IMR-90 (cell line): ENCODE data around the gene LTB4R. TPM values are rescaled to one million over a fixed set of nuclear protein-coding genes. Genes with fewer than 3 reads are reported as not detected.
A peak's percentile ranks its signal among the peaks of the same experiment; 100 is the strongest.

Source experiments
- ATAC-seq: fragments of 200-7000 bp; cut with Tn5 transposase; 2 replicates; pipeline ENCODE4 v1.9.1; 2020; ENCODE audit warnings: low read depth, mild to moderate bottlenecking, moderate library complexity
- BruUV-seq: library from RNA; stranded (reverse); fragments of 400-500 nt; replicated peaks from 2 replicates; lab custom pipeline; 2021; lab: Mats Ljungman, UMichigan
- CTCF ChIA-PET: fragments of 300-600 bp; formaldehyde crosslinking; extraction: SDS; loops from one replicate; lab custom pipeline; 2021; ENCODE audit warnings: antibody characterized with exemption; lab: Yijun Ruan, JAX
- POLR2A ChIA-PET: fragments of 300-600 bp; sonication (Branson Sonifier 250); formaldehyde crosslinking; loops from one replicate; lab custom pipeline; 2022; ENCODE audit warnings: antibody characterized with exemption; ENCODE audit not compliant: unreplicated experiment; lab: Charles Lee
- DNase-seq: peaks from one replicate; pipeline ENCODE4 v3.0.0; 2013
- H2AFZ ChIP-seq: replicated peaks from 2 replicates; pipeline ENCODE3; 2013; ENCODE audit warnings: low read length, mild to moderate bottlenecking; ENCODE audit not compliant: poor library complexity
- H2AK5ac ChIP-seq: 2 replicates; pipeline ENCODE4 v1.6.1; 2013; ENCODE audit warnings: low read depth, low read length, inconsistent platforms
- H2AK9ac ChIP-seq: replicated peaks from 2 replicates; pipeline ENCODE3; 2013; ENCODE audit warnings: mild to moderate bottlenecking, low read depth, low read length, moderate library complexity; ENCODE audit not compliant: poor library complexity
- H2BK120ac ChIP-seq: 2 replicates; pipeline ENCODE4 v1.6.1; 2013; ENCODE audit warnings: low read depth, low read length, inconsistent platforms
- H2BK15ac ChIP-seq: 3 replicates; pipeline ENCODE4 v1.6.1; 2013; ENCODE audit warnings: low read depth, low read length, inconsistent platforms
- H2BK20ac ChIP-seq: 2 replicates; pipeline ENCODE4 v1.6.1; 2013; ENCODE audit warnings: low read depth, mild to moderate bottlenecking, inconsistent platforms, low read length, moderate library complexity
- H2BK5ac ChIP-seq: 2 replicates; pipeline ENCODE4 v1.6.1; 2013; ENCODE audit warnings: mild to moderate bottlenecking, low read depth, low read length, inconsistent platforms; ENCODE audit not compliant: poor library complexity, severe bottlenecking
- H3K14ac ChIP-seq: replicated peaks from 2 replicates; pipeline ENCODE4 v1.6.1; 2013; ENCODE audit warnings: low read depth, low read length, inconsistent platforms
- H3K18ac ChIP-seq: 2 replicates; pipeline ENCODE4 v1.6.1; 2013; ENCODE audit warnings: low read depth, low read length, control low read depth
- H3K23ac ChIP-seq: 2 replicates; pipeline ENCODE4 v1.6.1; 2013; ENCODE audit warnings: low read depth, low read length, inconsistent platforms
- H3K27ac ChIP-seq: 2 replicates; pipeline ENCODE4 v1.5.1; 2013; ENCODE audit warnings: mild to moderate bottlenecking, control low read depth, low read length; ENCODE audit not compliant: insufficient read depth
- H3K27me3 ChIP-seq: 2 replicates; pipeline ENCODE4 v1.6.1; 2013; ENCODE audit warnings: low read length; ENCODE audit not compliant: control insufficient read depth, insufficient read depth
- H3K36me3 ChIP-seq: 2 replicates; pipeline ENCODE4 v1.6.1; 2013; ENCODE audit warnings: low read length, mixed read lengths; ENCODE audit not compliant: control insufficient read depth, insufficient read depth
- H3K4ac ChIP-seq: 2 replicates; pipeline ENCODE4 v1.6.1; 2013; ENCODE audit warnings: low read depth, low read length, inconsistent platforms
- H3K4me1 ChIP-seq: 2 replicates; pipeline ENCODE4 v1.6.1; 2013; ENCODE audit warnings: low read length, mixed read lengths; ENCODE audit not compliant: control insufficient read depth, insufficient read depth
- H3K4me2 ChIP-seq: 2 replicates; pipeline ENCODE4 v1.6.1; 2013; ENCODE audit warnings: low read depth, mild to moderate bottlenecking, control low read depth, low read length, moderate library complexity
- H3K4me3 ChIP-seq: 2 replicates; pipeline ENCODE4 v1.5.1; 2013; ENCODE audit warnings: low read depth, mild to moderate bottlenecking, control low read depth, low read length, moderate library complexity; ENCODE audit not compliant: insufficient read depth
- H3K56ac ChIP-seq: 2 replicates; pipeline ENCODE4 v1.6.1; 2013; ENCODE audit warnings: low read length, inconsistent platforms; ENCODE audit not compliant: insufficient read depth; ENCODE audit errors: extremely low read depth
- H3K79me1 ChIP-seq, 2 experiments: 2 replicates each; pipeline ENCODE4 v1.6.1; 2013; ENCODE audit warnings: low read length in 2 of 2, inconsistent platforms in 1 of 2, low read depth in 1 of 2
- H3K9ac ChIP-seq: 2 replicates; pipeline ENCODE4 v1.6.1; 2013; ENCODE audit warnings: low read depth, low read length, control low read depth
- H3K9me1 ChIP-seq: 2 replicates; pipeline ENCODE4 v1.6.1; 2013; ENCODE audit warnings: low read length, inconsistent platforms; ENCODE audit not compliant: insufficient read depth
- H3K9me3 ChIP-seq: 2 replicates; pipeline ENCODE4 v1.6.1; 2013; ENCODE audit warnings: low read length; ENCODE audit not compliant: control insufficient read depth, insufficient read depth
- H4K20me1 ChIP-seq: 2 replicates; pipeline ENCODE4 v1.6.1; 2013; ENCODE audit warnings: low read length, inconsistent platforms; ENCODE audit not compliant: insufficient read depth
- H4K5ac ChIP-seq: 2 replicates; pipeline ENCODE4 v1.6.1; 2013; ENCODE audit warnings: mild to moderate bottlenecking, low read depth, low read length, control low read depth
- H4K8ac ChIP-seq, 2 experiments: 2 replicates each; pipeline ENCODE4 v1.6.1; 2013; ENCODE audit warnings: low read depth in 2 of 2, low read length in 2 of 2, control low read depth in 1 of 2, inconsistent platforms in 1 of 2
- H4K91ac ChIP-seq: 2 replicates; pipeline ENCODE4 v1.6.1; 2013; ENCODE audit warnings: low read depth, low read length, inconsistent platforms; ENCODE audit not compliant: insufficient read depth
- BHLHE40 ChIP-seq: fragments of 150-350 bp; IDR thresholded peaks from 2 replicates; pipeline ENCODE4 v1.6.1; 2016; ENCODE audit warnings: mild to moderate bottlenecking, low read depth, low read length
- MAZ ChIP-seq: IDR thresholded peaks from 2 replicates; pipeline ENCODE4 v1.6.1; 2012; ENCODE audit warnings: low read depth, mild to moderate bottlenecking, low read length, improper control_type of control experiment, moderate library complexity, borderline replicate concordance
- MXI1 ChIP-seq: IDR thresholded peaks from 2 replicates; pipeline ENCODE4 v1.6.1; 2012; ENCODE audit warnings: low read depth, mild to moderate bottlenecking, low read length, moderate library complexity, borderline replicate concordance
- POLR2A ChIP-seq: IDR thresholded peaks from 2 replicates; pipeline ENCODE4 v1.6.1; 2012; ENCODE audit warnings: mild to moderate bottlenecking, low read depth, low read length
- RAD21 ChIP-seq: IDR thresholded peaks from 2 replicates; pipeline ENCODE4 v1.6.1; 2012; ENCODE audit warnings: low read length, improper control_type of control experiment
- RCOR1 ChIP-seq: IDR thresholded peaks from 2 replicates; pipeline ENCODE4 v1.6.1; 2012; ENCODE audit warnings: mild to moderate bottlenecking, low read length, improper control_type of control experiment; ENCODE audit not compliant: insufficient replicate concordance
- RFX5 ChIP-seq: IDR thresholded peaks from 2 replicates; pipeline ENCODE4 v1.8.0; 2012; ENCODE audit warnings: low read depth, mild to moderate bottlenecking, low read length, moderate library complexity
- SMC3 ChIP-seq: fragments of 150-350 bp; IDR thresholded peaks from 2 replicates; pipeline ENCODE4 v1.6.1; 2016; ENCODE audit warnings: low read depth, mild to moderate bottlenecking, antibody characterized with exemption, low read length, moderate library complexity
- WGBS, 2 experiments: methylation state at CpG; one replicate each; pipeline versions ENCODE4 v1.1.5 to v1.1.7; 2013; ENCODE audit warnings: missing lambda C conversion rate in 2 of 2; ENCODE audit not compliant: insufficient read length in 1 of 2; ENCODE audit errors: extremely low coverage in 2 of 2; 5-methylcytosine and 5-hydroxymethylcytosine counted together
- dilution Hi-C: fragments of 300-500 bp; cut with HindIII; formaldehyde crosslinking; loops from one replicate; pipeline ENCODE4 v1.14.3; 2018; ENCODE audit warnings: low sequenced_read_pairs; ENCODE audit not compliant: unreplicated experiment
- in situ Hi-C: fragments of 300-500 bp; cut with MboI; formaldehyde crosslinking; loops from 3 replicates; pipeline ENCODE4 v1.14.3; 2019; ENCODE audit warnings: low sequenced_read_pairs, inconsistent platforms, mixed read lengths
- intact Hi-C: fragments of 100-400 bp; cut with micrococcal nuclease; formaldehyde crosslinking; loops from 2 replicates; pipeline ENCODE4 v1.10.0; 2022
- polyA plus RNA-seq, 3 experiments: library from polyadenylated mRNA; depleted of rRNA; stranded (reverse); fragments of >200 nt; gene quantifications; 2 replicates each; pipeline ENCODE4 v1.2.3, GENCODE V29; 2012; ENCODE audit warnings: low replicate concordance in 1 of 3
- total RNA-seq: library from RNA; depleted of rRNA; stranded (reverse); fragments of >200 nt; gene quantifications from 2 replicates; pipeline ENCODE4 v1.2.3, GENCODE V29; 2012
- TF ChIP-seq, protein P1 (sequence below): fragments of 150-350 bp; IDR thresholded peaks from 2 replicates; pipeline ENCODE4 v1.6.1; 2016; ENCODE audit warnings: low read depth, mild to moderate bottlenecking, low read length, moderate library complexity, borderline replicate concordance
- TF ChIP-seq, protein P2 (sequence below): conservative IDR thresholded peaks from 2 replicates; pipeline ENCODE4 v1.5.1; 2012; ENCODE audit warnings: mild to moderate bottlenecking, low read depth, low read length, improper control_type of control experiment

The LTB4R gene
- total and polyA plus RNA-seq, 2 of the 4 experiments (the other 2 are of a cell fraction), result 0.18 to 2.3 TPM

DNA sequence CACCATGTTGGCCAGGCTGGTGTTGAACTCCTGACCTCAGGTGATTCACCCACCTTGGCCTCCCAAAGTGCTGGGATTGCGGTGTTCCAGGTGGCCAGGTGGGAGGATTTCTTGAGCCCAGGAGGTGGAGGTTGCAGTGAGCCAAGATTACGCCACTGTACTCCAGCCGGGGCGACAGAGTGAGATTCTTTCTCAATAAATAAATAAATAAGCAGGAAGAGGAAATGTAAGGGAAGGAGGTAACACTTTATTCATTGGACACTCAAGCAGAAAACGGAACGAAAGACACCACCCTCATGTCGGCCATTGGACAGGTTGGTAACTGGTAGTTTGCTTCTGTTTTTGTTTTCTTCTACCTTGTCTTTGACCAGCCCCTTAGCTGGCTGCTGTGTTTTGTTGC lies 43.7 kb downstream of the LTB4R start:
- peak overlapping the region; percentile 55; the same call in 1 of the 2 replicates for H4K91ac ChIP-seq
- BruUV-seq, result no TSS peak
- H3K18ac ChIP-seq, result no peak overlapping the region
- intact Hi-C loops (no loop called here), dilution Hi-C loops (no loop called here), in situ Hi-C loops (no loop called here)
- no peaks in the 10 kb centered on the region for H3K79me1 ChIP-seq
- no peak overlapping the region for H4K8ac ChIP-seq
- H4K5ac ChIP-seq, result no peak overlapping the region
- peaks cover 9% of the 10 kb centered on the region for H3K4me1 ChIP-seq
- ChIA-PET CTCF (no interaction called here), POLR2A (no interaction called here)
- H2AK9ac ChIP-seq, result no peak overlapping the region
- no peaks in the 10 kb centered on the region for H4K20me1 ChIP-seq
- peaks cover 4% of the 10 kb centered on the region for H3K27me3 ChIP-seq
- H2AK5ac ChIP-seq, result peak overlapping the region; percentile 78
- 0 out of 2 replicates have a peak overlapping the region, but pooled peaks have one; percentile 10 for H3K4ac ChIP-seq
- TF ChIP-seq MAZ, result no peak
- no peak for TF ChIP-seq RFX5
- TF ChIP-seq RCOR1, result no peak
- no peak for TF ChIP-seq MXI1
- TF ChIP-seq RAD21, result no peak
- TF ChIP-seq BHLHE40, result no peak
- no peak for TF ChIP-seq POLR2A
- no peak for TF ChIP-seq SMC3
- TF ChIP-seq, protein P1, sequence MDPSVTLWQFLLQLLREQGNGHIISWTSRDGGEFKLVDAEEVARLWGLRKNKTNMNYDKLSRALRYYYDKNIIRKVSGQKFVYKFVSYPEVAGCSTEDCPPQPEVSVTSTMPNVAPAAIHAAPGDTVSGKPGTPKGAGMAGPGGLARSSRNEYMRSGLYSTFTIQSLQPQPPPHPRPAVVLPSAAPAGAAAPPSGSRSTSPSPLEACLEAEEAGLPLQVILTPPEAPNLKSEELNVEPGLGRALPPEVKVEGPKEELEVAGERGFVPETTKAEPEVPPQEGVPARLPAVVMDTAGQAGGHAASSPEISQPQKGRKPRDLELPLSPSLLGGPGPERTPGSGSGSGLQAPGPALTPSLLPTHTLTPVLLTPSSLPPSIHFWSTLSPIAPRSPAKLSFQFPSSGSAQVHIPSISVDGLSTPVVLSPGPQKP, result no peak
- TF ChIP-seq, protein P2, sequence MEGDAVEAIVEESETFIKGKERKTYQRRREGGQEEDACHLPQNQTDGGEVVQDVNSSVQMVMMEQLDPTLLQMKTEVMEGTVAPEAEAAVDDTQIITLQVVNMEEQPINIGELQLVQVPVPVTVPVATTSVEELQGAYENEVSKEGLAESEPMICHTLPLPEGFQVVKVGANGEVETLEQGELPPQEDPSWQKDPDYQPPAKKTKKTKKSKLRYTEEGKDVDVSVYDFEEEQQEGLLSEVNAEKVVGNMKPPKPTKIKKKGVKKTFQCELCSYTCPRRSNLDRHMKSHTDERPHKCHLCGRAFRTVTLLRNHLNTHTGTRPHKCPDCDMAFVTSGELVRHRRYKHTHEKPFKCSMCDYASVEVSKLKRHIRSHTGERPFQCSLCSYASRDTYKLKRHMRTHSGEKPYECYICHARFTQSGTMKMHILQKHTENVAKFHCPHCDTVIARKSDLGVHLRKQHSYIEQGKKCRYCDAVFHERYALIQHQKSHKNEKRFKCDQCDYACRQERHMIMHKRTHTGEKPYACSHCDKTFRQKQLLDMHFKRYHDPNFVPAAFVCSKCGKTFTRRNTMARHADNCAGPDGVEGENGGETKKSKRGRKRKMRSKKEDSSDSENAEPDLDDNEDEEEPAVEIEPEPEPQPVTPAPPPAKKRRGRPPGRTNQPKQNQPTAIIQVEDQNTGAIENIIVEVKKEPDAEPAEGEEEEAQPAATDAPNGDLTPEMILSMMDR, result no peak
- DNase-seq, result no peak
- H3K9me1 ChIP-seq, result peaks cover 3% of the 10 kb centered on the region; the same call in 1 of the 2 replicates
- no peak overlapping the region for H3K4me3 ChIP-seq
- no peak overlapping the region for H3K56ac ChIP-seq
- H2BK15ac ChIP-seq, result no peak overlapping the region; the same call in 2 of the 3 replicates
- no CpG with 5 or more reads among the region's 7 CpGs for WGBS, 2 experiments
- peak overlapping the region; percentile 76; the same call in 1 of the 2 replicates for H2BK20ac ChIP-seq
- no peak overlapping the region for H2BK5ac ChIP-seq
- H3K23ac ChIP-seq, result no peak overlapping the region
- no peaks in the 10 kb centered on the region for H3K9me3 ChIP-seq
- no peak overlapping the region for H3K14ac ChIP-seq
- no peak overlapping the region for H3K27ac ChIP-seq
- no peak overlapping the region for H3K9ac ChIP-seq
- peak overlapping the region; percentile 59; the same call in 1 of the 2 replicates for H2BK120ac ChIP-seq
- no peak for ATAC-seq
- peak overlapping the region; percentile 14 for H2AFZ ChIP-seq
- no peaks in the 10 kb centered on the region for H3K36me3 ChIP-seq
- no peak overlapping the region for H3K4me2 ChIP-seq
